C4-2B (cell line): ENCODE measurements around the gene IL10RA.

Experiments
- H3K27ac ChIP-seq: fragments of 450-650 bp; 2 replicates; pipeline ENCODE4 v1.5.1; 2017
- CTCF ChIP-seq: fragments of 450-650 bp; conservative IDR thresholded peaks from 2 replicates; pipeline ENCODE4 v1.5.1; 2017; ENCODE audit warnings: mild to moderate bottlenecking
- ZFX ChIP-seq: fragments of 450-650 bp; IDR thresholded peaks from 2 replicates; pipeline ENCODE4 v1.6.1; 2017

IL10RA gene

DNA sequence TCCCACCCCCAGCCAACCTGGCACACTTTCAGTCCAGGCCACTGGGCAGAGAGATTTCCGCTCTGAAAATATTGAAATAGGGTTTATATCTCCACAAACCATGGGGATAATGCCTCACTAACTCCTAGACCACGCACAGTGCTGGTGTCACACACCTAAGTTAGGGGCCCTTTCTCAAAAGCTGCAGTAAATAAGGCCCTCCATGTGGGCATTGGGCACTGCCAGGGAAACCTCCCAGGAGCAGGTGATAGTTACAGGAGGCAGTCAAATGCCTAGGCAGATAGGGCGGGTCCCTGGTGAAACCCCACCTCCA is 3.1 kb upstream of the IL10RA start:
- TF ChIP-seq ZFX (no peak), CTCF (no peak)
- no peak overlapping the region for H3K27ac ChIP-seq

GRCh38 chr11:117984476-117984875 is 1.7 kb upstream of the IL10RA start:
- H3K27ac ChIP-seq: no peak overlapping the region
- TF ChIP-seq ZFX (no peak), CTCF (no peak)

GRCh38 chr11:117986981-117987574 is 884 bp downstream of the IL10RA start:
- H3K27ac ChIP-seq: no peak overlapping the region
- TF ChIP-seq ZFX (no peak), CTCF (no peak)

- no peak overlapping the region for H3K27ac ChIP-seq
- TF ChIP-seq ZFX (no peak), CTCF (no peak)
Observed at GRCh38 chr11:117989351-117990102, 3.3 kb downstream of the IL10RA start.

GRCh38 chr11:117992136-117992535 is 5.9 kb downstream of the IL10RA start:
- no peak overlapping the region for H3K27ac ChIP-seq
- TF ChIP-seq CTCF (no peak), ZFX (no peak)

- TF ChIP-seq CTCF (no peak), ZFX (no peak)
- no peak overlapping the region for H3K27ac ChIP-seq
Observed at GRCh38 chr11:117992620-117993019, 6.4 kb downstream of the IL10RA start.

- no peak for TF ChIP-seq CTCF
- TF ChIP-seq ZFX: no peak
- no peak overlapping the region for H3K27ac ChIP-seq
Observed at GRCh38 chr11:117993988-117994745, 8.0 kb downstream of the IL10RA start.
